ELF-1 (cell line): ENCODE results near the gene CAST.

Experiments used
- DNase-seq: peaks from one replicate; pipeline ENCODE4 v3.0.0-alpha.2; 2016; ENCODE audit warnings: low read depth, low spot score

The CAST gene

GRCh38 chr5:96745025-96745424 is 82.8 kb downstream of the CAST start:
- DNase-seq = no peak

DNA sequence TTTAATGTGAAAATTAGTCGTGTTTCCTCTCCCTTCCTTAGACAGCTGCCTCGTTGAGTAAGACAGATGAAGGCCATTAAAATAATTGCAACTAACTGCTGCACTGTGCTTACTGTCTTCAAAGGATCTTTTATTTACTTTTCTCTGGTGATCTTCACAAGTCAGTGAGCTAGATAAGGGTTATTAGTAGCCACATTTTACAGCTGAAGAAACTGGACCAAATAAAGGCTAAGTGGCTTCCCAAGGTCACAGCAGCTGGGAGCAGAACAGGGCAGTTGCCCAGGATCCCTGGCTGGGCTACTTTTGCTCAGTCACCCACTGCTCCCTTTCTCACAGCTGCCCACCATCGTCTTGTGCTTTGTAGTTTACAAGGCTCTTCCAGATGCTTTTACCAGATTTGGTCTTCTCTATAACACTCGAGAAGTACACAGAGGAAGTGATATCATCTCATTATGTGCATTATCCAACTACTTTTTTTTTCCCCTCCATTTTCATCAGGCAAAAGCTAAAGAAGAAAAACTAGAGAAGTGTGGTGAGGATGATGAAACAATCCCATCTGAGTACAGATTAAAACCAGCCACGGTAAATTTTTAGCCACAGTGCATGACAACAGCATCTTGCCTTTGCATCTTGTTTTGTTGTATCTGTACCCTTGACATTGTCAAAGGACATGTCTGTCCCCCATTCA is 83.8 kb downstream of the CAST start:
- DNase-seq = peak; percentile 14

- no peak for DNase-seq
Measured at GRCh38 chr5:96747720-96748119, 85.5 kb downstream of the CAST start.

GRCh38 chr5:96750110-96750822 is 88.1 kb downstream of the CAST start:
- no peak for DNase-seq

DNA sequence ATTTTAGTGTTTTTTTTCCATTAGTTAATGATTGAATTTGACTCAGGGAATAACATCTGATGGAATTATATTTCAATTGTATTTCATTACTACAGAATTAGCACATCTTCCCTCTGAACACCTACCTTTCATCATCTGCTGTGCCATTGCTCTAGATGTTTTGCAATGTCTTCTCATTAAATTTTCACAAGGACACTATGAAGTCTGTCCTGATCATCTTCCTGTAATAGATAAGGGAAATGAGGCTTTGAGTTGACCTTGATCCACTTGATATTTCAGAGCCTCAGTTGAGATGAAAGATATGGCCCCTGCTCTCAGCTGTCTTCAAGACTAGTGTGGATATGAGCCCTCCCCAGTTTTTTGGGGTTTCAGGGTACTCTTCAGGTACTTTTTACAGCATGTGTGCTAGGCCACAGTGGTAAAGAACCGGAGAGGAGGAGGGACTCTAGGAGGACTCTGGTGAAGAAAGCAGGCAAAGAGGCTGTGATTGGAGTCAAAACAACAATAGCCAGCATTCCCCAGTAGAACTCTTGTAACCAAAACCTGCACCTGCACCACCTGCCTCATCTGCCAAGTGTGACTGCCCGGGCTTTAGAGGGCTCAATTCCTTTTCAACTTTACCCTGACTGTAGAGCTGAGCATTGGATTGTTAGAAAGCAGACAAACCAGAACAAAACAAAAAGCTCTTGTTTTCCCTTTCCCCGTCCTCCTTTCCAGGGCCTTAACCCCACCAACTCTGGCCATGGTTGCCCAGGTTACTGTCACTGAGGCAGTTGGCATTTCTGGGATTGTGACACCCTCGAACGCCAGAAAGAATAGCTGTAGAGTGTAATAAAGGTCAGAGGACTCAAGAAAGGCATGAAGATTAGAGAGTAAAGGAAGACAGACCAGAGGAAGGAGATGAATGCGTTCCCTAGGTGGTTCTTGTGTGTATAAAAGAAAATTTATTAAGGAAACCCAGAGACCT is 89.3 kb downstream of the CAST start:
- DNase-seq = no peak

DNA sequence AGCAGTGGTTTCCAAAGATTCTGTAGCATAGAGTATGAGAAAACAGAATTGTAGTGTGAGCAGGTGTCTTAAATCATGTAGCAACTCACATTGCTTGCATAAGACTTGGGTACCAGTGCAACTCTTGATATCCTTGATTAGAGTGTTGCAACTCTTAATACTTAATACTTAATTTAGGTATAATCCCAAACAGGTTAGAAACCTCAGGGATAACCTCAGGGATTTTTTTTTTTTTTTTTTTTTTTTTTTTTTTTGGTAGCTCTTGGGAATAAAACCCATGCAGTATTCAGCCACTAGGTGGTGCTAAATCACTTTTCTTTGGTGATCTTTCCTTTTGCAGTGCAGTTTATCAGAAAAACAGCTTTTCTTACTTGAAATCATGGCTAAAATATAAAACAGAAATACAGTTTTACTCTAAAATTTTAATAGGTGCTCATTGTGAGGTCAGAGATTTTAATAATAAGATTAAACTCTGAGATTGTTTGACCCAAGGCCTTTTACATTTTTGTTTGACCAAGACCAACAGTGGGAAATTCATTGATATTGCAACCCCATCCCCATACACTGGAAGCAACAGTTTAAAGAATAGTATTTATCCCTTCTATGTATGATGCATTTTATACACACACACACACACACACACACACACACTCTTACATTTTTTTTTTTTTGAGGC is 90.3 kb downstream of the CAST start:
- peak; percentile 15 for DNase-seq

- no peak for DNase-seq
Measured at GRCh38 chr5:96753017-96753397, 90.8 kb downstream of the CAST start.

GRCh38 chr5:96753848-96754247 is 91.7 kb downstream of the CAST start:
- DNase-seq = no peak

DNA sequence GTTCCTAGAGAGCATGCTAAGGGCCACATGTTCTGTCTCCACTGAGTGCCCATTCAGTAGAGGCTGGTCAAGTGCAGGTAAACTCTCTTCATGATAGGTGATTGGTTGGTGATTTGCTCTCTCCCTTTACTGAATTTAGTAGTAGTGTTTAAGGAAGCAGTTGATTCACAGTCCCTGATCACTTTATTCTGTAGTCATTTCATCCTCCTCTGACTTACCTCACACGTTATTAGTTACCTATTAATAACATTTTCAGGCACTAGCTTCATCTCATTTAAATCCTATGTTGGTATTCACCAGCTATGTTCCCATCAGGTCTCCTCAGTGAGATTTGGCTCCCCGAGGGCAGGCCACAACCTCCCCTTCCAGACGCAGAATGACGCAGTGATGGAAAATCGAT is 93.7 kb downstream of the CAST start:
- DNase-seq = no peak

- peak; percentile 36 for DNase-seq
Measured at GRCh38 chr5:96756985-96757384, 94.8 kb downstream of the CAST start.

DNA sequence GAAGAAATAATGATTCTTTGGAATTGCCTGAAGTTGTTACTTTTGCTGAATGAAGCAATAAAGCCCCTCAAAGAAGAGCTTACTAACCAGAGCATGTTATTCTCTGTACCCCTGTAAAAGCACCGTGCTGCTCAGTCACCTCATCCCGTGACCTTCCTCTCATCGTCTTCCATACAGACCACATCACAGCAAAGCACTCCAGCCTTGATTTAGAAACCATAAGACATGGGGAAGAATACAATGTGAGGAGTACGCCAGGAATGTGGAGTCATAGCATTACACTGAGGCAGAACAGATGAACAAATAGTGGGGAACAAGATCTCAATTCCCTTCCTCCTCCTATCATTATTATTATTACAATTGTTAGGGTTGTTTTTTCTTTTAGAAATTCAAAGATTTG is 96.4 kb downstream of the CAST start:
- DNase-seq = no peak

- no peak for DNase-seq
Measured at GRCh38 chr5:96761618-96762017, 99.4 kb downstream of the CAST start.

- DNase-seq = peak; percentile 35
Measured at GRCh38 chr5:96763026-96763425, 100.8 kb downstream of the CAST start.

GRCh38 chr5:96765043-96765442 is 102.9 kb downstream of the CAST start:
- DNase-seq = no peak

DNA sequence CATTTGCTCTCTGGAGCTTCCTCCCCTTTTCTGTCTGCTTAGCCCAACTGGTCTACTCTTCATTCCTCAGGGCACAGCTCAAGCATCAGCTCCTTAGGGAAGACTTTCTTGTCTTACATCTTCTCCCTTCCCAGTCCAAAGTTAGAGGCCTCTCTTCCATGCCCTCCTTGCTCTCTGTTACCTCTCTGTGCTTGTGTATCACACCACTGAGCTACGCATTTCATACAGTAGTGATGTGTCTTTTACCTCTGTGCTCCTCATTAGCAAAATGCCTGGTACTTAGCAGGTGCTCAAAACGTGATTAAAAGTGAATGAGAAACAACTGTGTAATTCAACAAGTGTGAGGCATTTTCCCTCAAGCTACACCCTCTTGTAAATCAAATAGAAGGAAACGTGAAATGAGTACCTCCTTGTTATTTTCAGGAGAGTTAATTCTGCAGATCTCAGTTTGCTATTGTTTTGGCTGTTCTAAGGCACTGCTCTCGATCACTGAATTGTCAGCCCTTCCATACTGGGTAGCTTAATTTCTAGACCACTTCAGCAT is 106.6 kb downstream of the CAST start:
- DNase-seq = peak; percentile 18

DNA sequence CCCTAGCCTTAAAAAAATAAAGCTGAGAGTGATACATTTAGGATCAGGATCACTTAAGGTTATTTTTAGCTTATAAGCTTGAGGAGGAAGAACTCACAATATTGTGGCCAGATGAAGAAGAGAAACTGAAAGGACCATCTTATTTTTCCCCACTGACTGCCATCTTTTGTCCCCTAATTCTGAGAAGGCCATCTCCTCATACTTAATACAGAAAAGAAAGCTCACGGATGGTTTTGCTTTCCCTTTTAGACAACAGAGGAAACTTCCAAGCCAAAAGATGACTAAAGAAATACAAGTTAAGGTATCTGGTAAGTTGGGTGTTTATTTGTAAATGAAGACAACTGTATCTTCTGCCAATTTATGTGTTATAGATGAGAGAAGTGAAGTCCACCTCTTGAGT is 109.2 kb downstream of the CAST start:
- no peak for DNase-seq

- DNase-seq = no peak
Measured at GRCh38 chr5:96772111-96772510, 109.9 kb downstream of the CAST start.

DNA sequence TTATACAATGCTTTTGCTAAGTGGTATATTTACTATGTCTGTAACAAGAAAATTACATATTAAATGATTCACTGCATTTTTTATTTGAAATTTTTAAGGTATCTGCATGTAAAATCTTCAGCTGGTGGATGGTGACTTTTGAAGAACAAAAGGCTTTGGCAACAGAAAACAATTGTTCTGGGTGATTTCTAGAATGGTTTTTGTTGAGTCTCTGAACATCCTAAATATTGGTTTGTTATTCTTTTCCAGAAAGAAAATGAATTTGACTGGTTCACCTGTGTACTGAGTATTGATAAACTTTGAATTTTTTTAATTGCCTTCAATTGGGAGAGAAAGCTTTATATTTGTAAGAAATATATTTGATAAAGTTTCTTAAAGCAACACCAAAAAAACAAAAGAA is 110.4 kb downstream of the CAST start:
- DNase-seq = no peak

GRCh38 chr5:96775050-96775449 is 112.9 kb downstream of the CAST start:
- DNase-seq = no peak

DNA sequence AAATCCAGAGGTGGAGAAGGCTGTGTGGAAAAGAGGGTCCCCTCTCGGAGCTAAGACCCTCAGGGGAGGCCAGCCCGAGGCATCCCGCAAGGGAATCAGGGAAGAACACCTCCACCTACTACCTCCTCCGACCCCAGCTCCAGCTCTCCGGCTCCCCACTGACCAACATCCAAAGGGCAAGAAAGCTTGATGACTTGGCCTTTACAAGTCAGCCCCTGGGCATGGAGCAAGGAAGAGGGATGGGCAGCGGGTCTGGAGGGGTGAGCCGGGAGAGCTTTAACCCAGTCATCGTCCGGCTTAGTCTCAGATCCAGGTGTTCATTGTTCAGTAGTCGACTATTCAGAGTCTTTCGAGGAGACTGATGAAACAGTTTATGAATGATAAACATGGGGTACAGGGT is 113.5 kb downstream of the CAST start:
- no peak for DNase-seq

DNA sequence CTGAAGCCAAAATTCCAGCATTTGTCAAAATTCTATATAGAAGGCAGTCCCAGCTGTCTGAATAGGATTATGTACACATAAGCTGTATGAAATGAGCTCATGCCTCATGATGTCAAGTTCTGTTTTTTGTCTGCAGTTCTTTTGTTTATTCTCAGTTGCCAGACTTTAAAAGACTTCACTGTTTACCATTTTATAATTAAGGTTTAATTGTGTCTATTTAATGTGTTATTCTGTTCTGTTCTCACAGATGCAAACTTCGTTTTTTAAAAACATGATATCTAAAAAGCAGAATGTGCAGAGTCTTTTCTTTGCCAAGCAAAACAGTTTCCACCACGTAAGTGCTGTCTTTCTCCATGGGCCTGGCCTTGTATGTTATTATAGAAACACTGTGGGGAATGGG is 114.4 kb downstream of the CAST start:
- DNase-seq = no peak
